OCI-LY1 (cell line): Measurements from ENCODE around the gene ADCY7.

Experiments
- CTCF ChIP-seq: fragments of 200-600 bp; sonication (generic), shearing (Covaris generic); IDR thresholded peaks from 2 replicates; pipeline ENCODE4 v1.5.1; 2017; ENCODE audit warnings: mild to moderate bottlenecking, antibody characterized with exemption, low read length, moderate library complexity, mixed read lengths
- EZH2 ChIP-seq: fragments of 200-600 bp; sonication (generic), shearing (Covaris generic); IDR thresholded peaks from 2 replicates; pipeline ENCODE4 v1.8.0; 2017; ENCODE audit warnings: borderline replicate concordance, mixed run types, mild to moderate bottlenecking, antibody characterized with exemption, low read length, moderate library complexity, mixed read lengths

- TF ChIP-seq CTCF (no peak), EZH2 (no peak)
These were observed 38.4 kb downstream of the ADCY7 start for GRCh38 chr16:50304467-50305440.
